Measurements from ENCODE around the gene XXYLT1. TPM values are rescaled to one million over a fixed set of nuclear protein-coding genes. Genes with fewer than 3 reads are reported as not detected.
A peak's percentile ranks its signal among the peaks of the same experiment; 100 is the strongest.

Gene XXYLT1
- polyA plus RNA-seq, 6 donors from 2014 or later, result 1.7 to 3.7 (median 3.6) TPM; not detected in 1

DNA sequence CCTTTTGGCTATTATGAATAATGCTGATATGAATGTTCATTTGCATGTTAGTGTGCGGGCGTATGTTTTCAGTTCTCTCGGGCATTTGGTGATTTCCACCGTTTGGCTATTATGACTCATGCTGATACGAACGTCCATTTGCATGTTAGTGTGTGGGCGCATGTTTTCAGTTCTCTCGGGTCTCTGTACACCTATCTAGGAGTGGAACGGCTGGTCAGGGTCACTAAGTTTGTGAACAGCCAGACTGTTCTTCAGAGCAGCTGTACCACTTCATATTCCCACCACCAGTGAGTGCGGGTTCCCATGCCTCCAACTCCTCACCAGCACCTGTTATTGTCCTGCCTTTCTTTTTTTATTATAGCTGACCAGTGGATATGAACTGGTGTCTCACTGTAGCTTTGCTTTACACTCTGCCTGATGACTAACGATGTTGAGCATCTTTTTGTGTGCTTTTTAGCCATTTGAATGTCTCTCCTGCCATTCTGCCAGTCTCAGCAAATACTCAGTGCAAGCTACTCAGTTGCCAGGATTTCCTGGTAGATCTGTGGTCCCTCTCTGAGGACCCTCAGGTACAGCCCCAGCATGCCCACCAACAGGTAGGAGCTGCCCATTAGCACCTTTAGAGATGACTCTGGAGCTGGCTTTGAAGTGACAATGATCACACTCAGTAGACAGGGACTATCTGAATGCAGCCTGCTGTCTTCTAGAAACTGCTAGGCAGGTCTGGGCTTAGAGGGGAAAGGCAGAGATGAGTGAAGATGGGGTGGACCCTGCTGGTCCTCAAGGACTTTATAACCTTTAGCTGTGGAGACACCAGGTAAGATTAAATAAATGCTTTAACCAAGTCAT lies 141.1 kb downstream of the XXYLT1 start:
- peaks cover 0 to 4% (median 0%) of the 10 kb centered on the region in 7 donors for H3K9me3 Mint-ChIP-seq
- no peaks in the 10 kb centered on the region for H3K27me3 Mint-ChIP-seq
- peaks cover 24 to 54% (median 47%) of the 10 kb centered on the region in 3 donors for H3K4me1 Mint-ChIP-seq

DNA sequence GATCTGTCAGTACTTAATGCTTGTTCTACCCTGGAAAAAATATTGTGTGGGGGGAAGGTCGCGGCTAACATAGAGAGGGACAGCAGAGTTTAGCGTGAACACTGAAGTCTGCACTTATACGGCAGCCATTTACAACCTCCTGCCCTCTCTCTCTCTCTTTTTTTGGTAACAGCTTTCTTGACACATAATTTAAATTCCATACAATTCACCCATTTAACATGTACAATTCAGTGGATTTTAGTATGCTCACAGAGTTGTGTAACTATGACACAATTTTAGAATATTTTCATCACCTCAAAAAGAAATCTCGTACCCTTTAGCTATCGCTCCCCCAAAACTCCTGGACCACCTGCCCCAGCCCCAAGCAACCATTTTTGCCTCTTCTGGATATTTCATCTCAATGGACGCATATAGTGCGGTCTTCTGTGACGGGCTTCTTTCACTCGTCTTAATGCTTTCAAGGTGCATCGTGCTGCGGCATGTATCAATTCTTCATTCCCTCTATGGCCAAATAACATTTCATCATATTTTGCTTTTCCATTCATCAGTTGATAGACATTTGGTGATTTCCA lies 141.8 kb downstream of the XXYLT1 start:
- ATAC-seq (ENCODE audit: low read depth in 2 of 2) (no peak), DNase-seq (no peak)
- peak overlapping the region in 6 of 8 donors; percentile 7 to 64 (median 33) for H3K4me3 Mint-ChIP-seq
- H3K9me3 Mint-ChIP-seq, result peaks cover 0 to 4% (median 0%) of the 10 kb centered on the region in 7 donors
- H3K27me3 Mint-ChIP-seq, result no peaks in the 10 kb centered on the region
- peak overlapping the region in 4 of 6 donors; percentile 6 to 95 (median 56) for H3K27ac Mint-ChIP-seq
- H3K36me3 Mint-ChIP-seq, result no peaks in the 10 kb centered on the region
- peaks cover 24 to 61% (median 50%) of the 10 kb centered on the region in 3 donors for H3K4me1 Mint-ChIP-seq

More for the DNA sequence above, 141.1 kb downstream of the XXYLT1 start:
- H3K36me3 Mint-ChIP-seq, result no peaks in the 10 kb centered on the region
- H3K27ac Mint-ChIP-seq, result peak overlapping the region in 5 of 6 donors; percentile 49 to 95 (median 85)
- ATAC-seq (ENCODE audit: low read depth in 2 of 2), result peak; percentile 88 to 90
- DNase-seq, result peak; percentile 47
- peak overlapping the region in 5 of 8 donors; percentile 7 to 64 (median 51) for H3K4me3 Mint-ChIP-seq

DNA sequence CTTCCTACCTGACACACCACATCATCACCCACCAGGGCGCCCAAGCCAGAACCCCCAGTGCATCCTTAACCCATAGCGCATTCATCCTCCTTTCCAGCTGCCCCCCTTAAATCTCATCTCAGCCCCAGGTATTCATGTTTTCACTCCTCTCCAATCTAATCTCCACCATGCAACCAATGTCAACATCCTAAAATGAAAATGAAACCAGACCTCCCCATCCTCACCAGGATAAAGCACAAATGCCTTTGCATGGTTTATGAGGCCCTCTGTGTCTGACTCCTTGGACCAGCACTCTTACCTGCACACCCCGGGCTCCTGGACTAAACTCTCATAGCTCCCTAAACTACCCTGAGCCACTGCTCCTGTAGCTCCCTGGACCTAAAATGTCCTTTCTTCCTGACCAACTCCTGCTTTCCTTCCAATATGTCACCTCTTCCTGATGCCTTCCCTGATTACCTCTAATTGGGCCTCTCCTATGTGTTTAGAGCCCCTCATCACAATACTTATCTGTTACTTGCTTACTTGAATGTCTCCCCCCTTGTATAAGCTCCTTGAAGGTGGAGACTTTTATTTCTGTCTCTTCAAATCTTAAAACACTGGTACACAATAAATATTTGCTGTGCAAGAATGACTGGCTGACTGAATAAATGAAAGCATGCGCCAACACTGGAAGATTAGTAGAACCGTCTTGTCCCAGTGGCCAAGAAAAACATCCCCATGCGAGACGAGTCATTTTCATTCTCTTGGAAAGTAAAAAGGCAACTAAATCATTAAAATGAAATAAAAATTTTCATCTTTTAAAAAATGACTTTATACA lies 142.5 kb downstream of the XXYLT1 start:
- DNase-seq (no peak), ATAC-seq (ENCODE audit: low read depth in 2 of 2) (no peak)
- Mint-ChIP-seq H3K27ac (peak overlapping the region in 3 of 6 donors; percentile 7 to 85 (median 49)), H3K4me1 (peaks cover 24 to 61% (median 50%) of the 10 kb centered on the region in 3 donors), H3K9me3 (peaks cover 0 to 4% (median 0%) of the 10 kb centered on the region in 7 donors), H3K27me3 (no peaks in the 10 kb centered on the region), H3K4me3 (peak overlapping the region in 3 of 8 donors; percentile 7 to 30 (median 26)), H3K36me3 (no peaks in the 10 kb centered on the region)

DNA sequence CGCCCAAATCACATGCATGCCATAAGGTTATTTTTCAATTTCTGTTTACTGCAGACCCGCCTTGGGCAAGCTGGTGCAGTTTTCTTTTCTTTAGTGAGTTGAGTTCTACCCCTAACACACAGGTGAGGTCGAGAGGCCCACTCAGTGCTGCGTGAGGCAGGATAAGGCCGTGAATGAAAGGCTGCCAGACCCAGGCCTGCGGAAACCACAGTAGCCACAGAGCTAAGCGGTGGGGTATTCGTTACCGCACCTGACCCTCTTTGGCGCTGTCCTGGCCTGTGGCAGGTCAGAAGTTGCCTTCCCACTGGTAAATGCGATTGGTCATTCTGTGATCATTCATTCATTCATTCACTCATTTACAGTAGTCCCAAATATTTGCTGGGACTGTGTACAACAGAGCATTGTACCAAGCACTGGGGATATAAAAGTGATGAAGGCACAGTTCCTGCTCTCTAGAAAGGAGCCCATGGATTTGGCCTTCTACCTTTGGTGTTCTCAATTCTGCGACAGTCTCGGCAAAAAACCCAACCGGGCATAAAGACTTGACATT lies 144.8 kb downstream of the XXYLT1 start:
- peak overlapping the region in 3 of 6 donors; percentile 9 to 29 (median 11) for H3K27ac Mint-ChIP-seq
- no peak for ATAC-seq (ENCODE audit: low read depth in 2 of 2)
- no peak for DNase-seq
- no peaks in the 10 kb centered on the region for H3K36me3 Mint-ChIP-seq
- H3K4me1 Mint-ChIP-seq, result peaks cover 24 to 59% (median 50%) of the 10 kb centered on the region in 3 donors
- peak overlapping the region in 2 of 8 donors; percentile 12 to 16 for H3K4me3 Mint-ChIP-seq
- no peaks in the 10 kb centered on the region for H3K27me3 Mint-ChIP-seq
- peaks cover 0 to 4% (median 0%) of the 10 kb centered on the region in 7 donors for H3K9me3 Mint-ChIP-seq

DNA sequence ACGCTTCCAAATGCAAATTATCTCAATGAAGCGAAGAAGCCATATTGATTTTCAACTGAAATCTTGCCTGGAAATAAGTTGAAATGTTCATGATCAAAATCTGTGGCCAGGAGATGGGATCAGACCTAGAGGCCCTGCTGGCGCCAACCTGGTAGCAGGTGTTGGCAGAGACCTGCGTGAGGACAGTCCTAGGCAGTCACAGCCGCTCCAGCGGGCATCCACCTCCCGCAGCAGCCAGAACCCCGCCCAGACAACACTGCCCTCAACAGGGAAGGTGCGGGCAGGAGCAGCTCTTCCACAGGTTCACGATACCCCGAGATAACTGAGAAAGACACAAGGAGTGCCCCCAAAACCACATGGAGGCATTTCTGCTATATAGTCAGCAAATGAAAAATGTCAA lies 145.3 kb downstream of the XXYLT1 start:
- Mint-ChIP-seq H3K27me3 (no peaks in the 10 kb centered on the region), H3K27ac (peak overlapping the region in 1 of 6 donors; percentile 29), H3K9me3 (peaks cover 0 to 4% (median 0%) of the 10 kb centered on the region in 7 donors), H3K36me3 (no peaks in the 10 kb centered on the region), H3K4me1 (peaks cover 24 to 56% (median 50%) of the 10 kb centered on the region in 3 donors), H3K4me3 (peak overlapping the region in 2 of 8 donors; percentile 2 to 16)
- ATAC-seq (ENCODE audit: low read depth in 2 of 2) (no peak), DNase-seq (no peak)

DNA sequence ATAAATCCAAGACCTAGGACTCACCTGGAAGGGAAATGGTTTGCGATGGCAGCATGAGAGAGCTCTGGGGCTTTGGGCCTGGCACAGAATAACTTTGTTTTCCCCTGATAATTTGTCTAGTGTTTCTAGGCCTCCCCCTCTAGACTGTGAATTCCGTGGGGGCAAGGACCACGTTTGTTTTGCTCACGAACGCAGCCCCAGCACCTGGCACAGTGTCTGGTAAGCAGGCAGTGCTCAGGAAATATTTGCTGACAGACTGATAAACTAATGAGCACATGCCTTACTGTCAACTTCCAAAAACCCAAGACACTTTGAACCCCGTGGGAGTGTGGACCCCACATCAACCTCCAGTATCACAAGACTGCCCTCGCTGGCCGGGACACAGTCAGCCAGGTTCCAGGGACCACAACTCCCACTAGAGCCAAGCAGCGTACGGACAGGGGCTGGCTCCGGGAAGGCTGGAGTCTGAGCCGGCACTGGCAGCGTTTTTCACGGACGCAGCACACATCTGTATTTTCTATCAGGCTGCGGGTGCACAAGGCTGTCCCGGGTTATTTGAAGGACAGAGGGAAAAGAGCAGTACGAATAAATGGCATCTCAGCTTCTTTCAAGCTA lies 146.5 kb downstream of the XXYLT1 start:
- no peak for DNase-seq
- ATAC-seq (ENCODE audit: low read depth in 2 of 2), result no peak
- peaks cover 0 to 4% (median 0%) of the 10 kb centered on the region in 7 donors for H3K9me3 Mint-ChIP-seq
- peak overlapping the region in 3 of 6 donors; percentile 43 to 82 (median 76) for H3K27ac Mint-ChIP-seq
- H3K36me3 Mint-ChIP-seq, result no peaks in the 10 kb centered on the region
- H3K27me3 Mint-ChIP-seq, result no peaks in the 10 kb centered on the region
- H3K4me3 Mint-ChIP-seq, result peak overlapping the region in 1 of 8 donors; percentile 49
- H3K4me1 Mint-ChIP-seq, result peaks cover 18 to 45% (median 42%) of the 10 kb centered on the region in 3 donors

DNA sequence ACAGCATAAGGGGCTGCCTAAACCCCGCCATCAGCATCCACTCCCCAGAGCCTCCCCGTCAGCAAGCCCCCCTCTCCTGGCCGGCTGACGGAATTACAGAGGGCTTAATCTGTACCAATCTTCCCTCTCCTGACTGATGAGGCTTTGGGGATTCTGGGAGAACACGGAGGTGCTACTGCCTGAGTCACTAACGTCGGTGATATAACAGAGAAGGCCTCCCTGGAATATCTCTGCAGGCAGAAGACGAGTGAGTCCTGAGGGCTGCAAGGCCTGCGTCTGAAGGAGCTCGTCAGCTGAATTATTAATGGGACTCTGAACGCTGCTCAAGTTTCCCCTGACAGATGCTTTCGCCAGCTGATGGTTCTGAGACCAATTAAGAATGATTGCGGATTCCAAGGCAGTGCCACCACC lies 147.7 kb downstream of the XXYLT1 start:
- Mint-ChIP-seq H3K27ac (no peak overlapping the region), H3K9me3 (peaks cover 0 to 3% (median 0%) of the 10 kb centered on the region in 7 donors), H3K27me3 (peaks cover 0 to 1% (median 0%) of the 10 kb centered on the region in 3 donors), H3K36me3 (no peaks in the 10 kb centered on the region), H3K4me3 (no peak overlapping the region), H3K4me1 (peaks cover 11 to 38% (median 31%) of the 10 kb centered on the region in 3 donors)
- no peak for DNase-seq
- no peak for ATAC-seq (ENCODE audit: low read depth in 2 of 2)

DNA sequence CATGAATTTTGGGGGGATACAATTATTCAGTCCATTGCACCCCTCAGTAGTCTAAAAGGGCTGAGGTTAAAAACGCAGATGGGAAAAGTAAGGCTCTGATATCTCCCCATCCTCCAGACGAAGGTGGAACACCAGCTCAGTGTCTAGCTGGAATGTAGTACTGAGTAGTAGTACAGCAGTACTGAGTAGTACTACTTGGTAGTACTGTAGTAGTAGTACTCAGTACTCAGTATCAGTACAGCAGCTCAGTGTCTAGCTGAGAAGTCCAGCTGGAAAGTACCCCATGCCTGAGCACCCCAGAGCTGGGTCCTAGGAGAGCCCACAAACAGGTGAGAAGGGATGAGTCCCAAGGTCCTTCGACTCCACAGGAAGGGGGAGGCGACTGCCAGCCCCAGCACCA lies 148.7 kb downstream of the XXYLT1 start:
- Mint-ChIP-seq H3K27ac (peak overlapping the region in 1 of 6 donors; percentile 78), H3K9me3 (no peaks in the 10 kb centered on the region), H3K4me3 (no peak overlapping the region), H3K36me3 (no peaks in the 10 kb centered on the region), H3K27me3 (peaks cover 0 to 6% (median 0%) of the 10 kb centered on the region in 3 donors), H3K4me1 (peaks cover 9 to 36% (median 26%) of the 10 kb centered on the region in 3 donors)
- DNase-seq, result no peak
- no peak for ATAC-seq (ENCODE audit: low read depth in 2 of 2)

DNA sequence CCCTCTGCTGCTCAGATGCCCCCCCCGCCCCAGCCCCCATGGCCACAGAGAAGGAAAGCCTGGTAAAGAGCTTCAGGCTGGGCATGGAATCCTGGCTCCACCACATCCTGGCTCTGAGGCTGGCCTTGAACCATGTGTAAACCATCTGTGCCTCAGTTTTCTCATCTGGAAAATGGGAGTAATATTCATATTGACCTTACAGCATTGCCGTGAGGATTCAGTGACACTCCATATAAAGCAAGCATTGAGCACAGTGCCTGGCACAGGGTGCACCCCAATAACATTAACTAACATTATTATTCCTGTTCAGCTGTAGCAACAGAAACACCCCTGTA lies 150.7 kb downstream of the XXYLT1 start:
- peaks cover 0 to 6% (median 0%) of the 10 kb centered on the region in 3 donors for H3K27me3 Mint-ChIP-seq
- DNase-seq (no peak), ATAC-seq (ENCODE audit: low read depth in 2 of 2) (no peak)
- no peaks in the 10 kb centered on the region for H3K9me3 Mint-ChIP-seq
- no peaks in the 10 kb centered on the region for H3K36me3 Mint-ChIP-seq
- no peak overlapping the region for H3K27ac Mint-ChIP-seq
- H3K4me1 Mint-ChIP-seq, result peaks cover 9 to 25% (median 13%) of the 10 kb centered on the region in 3 donors
- no peak overlapping the region for H3K4me3 Mint-ChIP-seq

DNA sequence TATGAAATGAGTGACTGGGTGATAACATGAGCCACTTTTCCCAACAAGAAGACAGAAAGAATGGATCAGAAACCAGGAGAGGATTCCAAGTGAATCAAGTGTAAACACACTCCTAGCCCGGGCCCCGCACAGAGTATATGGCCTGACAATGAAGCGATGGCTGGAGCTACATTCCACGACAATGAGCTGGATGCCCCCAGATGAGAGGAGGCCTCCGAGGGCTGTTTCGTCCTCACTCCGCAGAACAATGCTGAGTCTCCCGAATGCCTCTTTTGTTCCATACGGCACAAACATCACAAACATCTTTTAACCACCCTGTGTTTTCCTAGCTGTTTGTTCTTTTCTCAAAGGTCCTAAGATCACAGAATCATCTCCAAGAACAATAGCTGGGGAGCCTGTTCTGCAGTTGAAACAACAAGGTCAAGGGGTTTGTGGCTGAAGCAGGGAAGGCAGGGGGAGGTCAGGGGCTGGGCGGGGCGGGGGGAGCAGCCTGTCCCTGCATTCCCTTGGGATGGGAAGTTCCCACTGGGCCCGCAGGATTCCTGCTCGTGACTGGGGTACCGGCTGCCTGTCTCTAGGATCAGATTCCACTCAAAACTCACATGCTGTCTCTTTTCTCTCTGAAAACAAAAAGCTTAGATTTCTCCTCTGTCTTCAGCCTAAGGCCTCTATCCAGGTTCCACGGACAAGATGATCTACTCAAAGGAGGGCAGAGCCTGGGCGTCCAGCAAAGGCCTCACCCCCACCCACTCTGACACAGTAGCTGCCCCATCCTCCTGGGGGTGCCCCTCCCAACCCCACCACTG lies 151.3 kb downstream of the XXYLT1 start:
- Mint-ChIP-seq H3K27ac (peak overlapping the region in 3 of 6 donors; percentile 5 to 74 (median 21)), H3K4me3 (no peak overlapping the region), H3K27me3 (peaks cover 0 to 6% (median 0%) of the 10 kb centered on the region in 3 donors), H3K36me3 (no peaks in the 10 kb centered on the region), H3K4me1 (peaks cover 8 to 20% (median 13%) of the 10 kb centered on the region in 3 donors), H3K9me3 (no peaks in the 10 kb centered on the region)
- DNase-seq (no peak), ATAC-seq (ENCODE audit: low read depth in 2 of 2) (no peak)

DNA sequence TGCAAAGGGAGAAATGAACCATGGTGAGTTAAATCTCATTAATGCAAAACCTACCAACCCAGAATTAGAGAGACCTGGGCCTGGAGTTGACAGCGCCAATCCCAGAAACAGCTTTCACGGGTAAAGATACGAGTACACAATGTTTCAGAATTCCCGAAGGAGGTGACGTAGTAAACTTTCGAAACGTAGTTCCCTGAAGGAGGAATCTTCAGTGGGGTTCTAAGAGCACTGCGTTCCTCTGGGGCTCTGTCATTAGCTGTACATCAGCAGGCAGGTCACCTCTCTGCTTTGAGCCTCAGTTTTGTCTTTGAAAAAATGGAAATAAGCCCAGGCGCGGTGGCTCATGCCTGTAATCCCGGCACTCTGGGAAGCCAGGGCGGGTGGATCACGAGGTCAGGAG lies 152.3 kb downstream of the XXYLT1 start:
- H3K9me3 Mint-ChIP-seq, result no peaks in the 10 kb centered on the region
- peak overlapping the region in 1 of 6 donors; percentile 68 for H3K27ac Mint-ChIP-seq
- no peaks in the 10 kb centered on the region for H3K36me3 Mint-ChIP-seq
- no peak for DNase-seq
- H3K27me3 Mint-ChIP-seq, result peaks cover 0 to 6% (median 0%) of the 10 kb centered on the region in 3 donors
- H3K4me1 Mint-ChIP-seq, result peaks cover 6 to 15% (median 13%) of the 10 kb centered on the region in 3 donors
- ATAC-seq (ENCODE audit: low read depth in 2 of 2), result no peak
- no peak overlapping the region for H3K4me3 Mint-ChIP-seq
